Urothelium cell line (cell line): ENCODE results near the gene RARG.
A peak's percentile ranks its signal among the peaks of the same experiment; 100 is the strongest.

Experiments
- DNase-seq: peaks from one replicate; pipeline ENCODE4 v3.0.0; 2011; ENCODE audit warnings: low spot score, mixed read lengths
- FAIRE-seq: peaks from 2 replicates; lab custom pipeline; 2011; peaks lifted over from hg19 to GRCh38; lab: Jason Lieb, UNC

The RARG gene

GRCh38 chr12:53224061-53224896, 7.7 kb downstream of the RARG start:
- DNase-seq (peak; percentile 52), FAIRE-seq (no peak)

DNA sequence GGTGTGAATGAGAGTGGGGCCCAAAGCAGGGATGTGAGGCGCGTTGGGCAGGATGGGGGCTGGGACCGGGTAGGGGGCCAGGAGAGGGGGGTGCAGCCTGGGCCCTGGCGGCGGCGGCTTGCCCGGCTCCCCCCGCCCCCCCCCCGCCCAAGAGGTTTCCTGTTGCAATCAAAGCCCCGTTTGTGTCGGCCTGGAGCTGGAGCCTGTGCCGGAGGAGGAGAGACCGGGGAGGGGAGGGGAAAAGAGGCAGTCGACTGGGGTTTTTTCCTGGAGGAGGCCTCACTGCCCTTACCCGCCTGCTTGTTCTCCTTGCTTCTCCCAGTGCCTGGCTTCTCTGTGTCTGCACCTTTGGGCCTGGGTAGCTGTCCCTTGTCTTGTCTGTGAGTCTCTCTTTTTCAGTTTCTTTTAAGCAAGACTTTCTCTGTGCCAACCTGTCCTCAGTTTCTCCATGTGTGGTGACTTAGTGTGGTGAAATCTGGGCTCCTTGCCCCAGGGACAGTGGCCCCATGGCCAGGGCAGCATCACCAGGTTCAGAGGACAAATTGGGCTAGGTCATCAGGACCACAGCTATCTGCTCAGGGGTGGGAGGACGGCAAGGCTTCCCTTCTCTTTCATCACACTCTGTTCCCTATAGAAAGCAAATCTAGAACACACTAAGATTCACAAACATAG, 8.5 kb downstream of the RARG start:
- FAIRE-seq: no peak

GRCh38 chr12:53222806-53223261, 9.2 kb downstream of the RARG start:
- FAIRE-seq (no peak), DNase-seq (no peak)

More for the DNA sequence above, 8.5 kb downstream of the RARG start:
- DNase-seq: peak; percentile 64

GRCh38 chr12:53222170-53222721, 9.8 kb downstream of the RARG start:
- DNase-seq (no peak), FAIRE-seq (no peak)

- DNase-seq (peak; percentile 78), FAIRE-seq (no peak)
Measured at GRCh38 chr12:53221203-53222080, 10.6 kb downstream of the RARG start.

GRCh38 chr12:53220694-53221202, 11.3 kb downstream of the RARG start:
- no peak for FAIRE-seq
- DNase-seq: peak; percentile 97

DNA sequence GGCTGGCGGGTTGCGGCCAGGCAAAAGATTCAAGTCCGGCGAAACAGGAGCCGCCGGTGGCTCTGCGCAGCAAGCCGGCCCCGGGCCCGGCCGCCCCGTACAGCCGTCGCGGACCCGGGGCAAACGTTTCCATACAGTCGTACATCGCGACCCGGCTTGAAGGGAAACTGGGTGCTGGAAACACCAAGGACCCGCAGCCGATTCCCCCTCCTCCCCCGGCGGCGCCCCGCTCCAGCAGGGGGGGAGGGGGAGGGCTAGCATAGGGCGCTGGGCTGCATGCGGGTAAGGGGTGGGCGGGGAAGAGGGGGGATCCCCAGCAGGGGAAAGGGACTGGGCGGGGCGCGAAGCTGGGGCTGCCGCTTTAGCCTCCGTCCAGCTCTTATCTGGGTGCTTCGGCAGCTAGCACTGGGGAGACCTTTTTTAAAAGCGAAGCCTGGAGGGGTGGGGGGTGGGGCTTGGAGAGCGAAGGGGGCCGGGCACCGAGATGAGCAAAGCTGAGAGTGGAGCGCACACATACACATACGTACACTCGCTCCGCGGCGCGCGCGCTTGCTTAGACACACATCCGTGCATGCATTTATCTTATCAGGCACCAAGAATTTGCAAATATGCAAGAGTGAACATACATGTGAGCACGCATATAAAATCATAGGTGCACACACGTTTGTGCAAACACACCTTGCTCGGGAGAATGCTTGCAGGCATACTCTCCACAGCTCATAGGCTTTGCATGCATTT, 11.9 kb downstream of the RARG start:
- FAIRE-seq (no peak), DNase-seq (peak; percentile 42)

- FAIRE-seq (no peak), DNase-seq (no peak)
Measured at GRCh38 chr12:53219292-53219955, 12.6 kb downstream of the RARG start.

- no peak for FAIRE-seq
- no peak for DNase-seq
Measured at GRCh38 chr12:53218551-53219291, 13.3 kb downstream of the RARG start.

DNA sequence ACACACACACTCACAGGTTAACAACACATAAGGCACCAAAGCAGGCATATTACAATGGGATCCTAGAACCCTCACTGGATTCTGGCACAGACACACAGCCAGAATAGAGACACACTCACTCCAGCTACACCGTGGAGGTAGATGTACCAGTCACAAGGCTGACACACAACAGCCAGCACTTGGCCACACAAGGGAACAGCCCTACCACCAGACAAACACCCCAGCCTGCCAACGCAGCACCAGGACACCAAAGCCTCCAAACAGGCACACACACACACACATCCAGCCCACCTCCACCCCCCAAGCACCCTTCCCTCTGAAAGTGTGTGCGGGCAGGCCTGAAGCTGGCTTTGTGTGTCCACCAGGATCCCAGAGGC, 14.1 kb downstream of the RARG start:
- DNase-seq (no peak), FAIRE-seq (no peak)

- no peak for FAIRE-seq
- no peak for DNase-seq
Measured at GRCh38 chr12:53217051-53217930, 14.7 kb downstream of the RARG start.

DNA sequence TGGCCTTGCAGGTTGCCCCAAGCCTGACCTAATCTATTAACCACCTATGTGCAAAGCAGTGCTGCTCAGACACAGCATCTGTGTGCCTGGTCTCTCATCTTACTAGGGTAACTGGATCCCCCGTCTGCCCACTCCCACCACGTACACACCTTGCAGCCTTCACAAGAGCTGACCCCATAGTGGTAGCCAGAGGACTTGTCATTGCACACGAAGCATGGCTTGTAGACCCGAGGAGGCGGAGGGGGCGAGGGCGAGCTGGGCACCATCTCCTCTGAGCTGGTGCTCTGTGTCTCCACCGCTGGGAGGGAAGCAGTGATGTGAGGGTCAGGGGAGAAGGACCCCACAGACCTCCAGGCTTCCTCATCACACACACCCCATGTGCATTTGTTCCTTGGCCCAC, 16.5 kb downstream of the RARG start:
- DNase-seq: no peak
- no peak for FAIRE-seq

DNA sequence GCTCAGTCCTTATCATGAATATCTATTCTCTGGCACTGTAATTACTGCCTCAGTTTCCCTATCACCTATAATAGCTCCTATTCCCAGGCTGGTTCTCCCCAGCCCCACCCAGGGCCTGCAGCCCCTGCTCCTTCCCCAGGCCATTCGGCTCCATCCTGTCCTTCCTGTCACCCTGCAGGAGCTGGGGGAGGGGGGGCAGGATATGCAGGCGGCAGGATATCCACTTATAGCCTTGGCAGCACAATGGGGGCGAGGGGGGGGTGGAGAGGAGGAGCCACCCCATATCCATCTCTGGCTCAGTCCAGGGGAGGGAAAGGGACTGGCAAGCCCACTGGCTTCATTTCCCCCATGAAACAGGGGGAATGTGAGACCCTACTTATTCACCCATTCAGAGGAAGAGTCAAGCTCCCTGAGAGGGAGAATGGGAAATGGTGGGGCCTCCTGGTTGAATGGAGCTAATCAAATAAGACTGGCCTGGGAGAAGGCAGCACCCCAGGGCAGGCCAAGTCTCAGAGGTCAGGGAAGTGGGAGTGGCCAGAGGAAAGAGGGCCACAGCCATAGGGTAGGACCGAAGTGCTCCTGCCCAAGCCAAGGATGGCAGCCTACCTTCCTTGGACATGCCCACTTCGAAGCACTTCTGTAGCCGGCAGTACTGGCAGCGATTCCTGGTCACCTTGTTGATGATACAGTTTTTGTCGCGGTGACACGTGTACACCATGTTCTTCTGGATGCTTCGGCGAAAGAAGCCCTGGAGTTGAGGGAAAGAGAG, 17.1 kb downstream of the RARG start:
- DNase-seq (no peak), FAIRE-seq (no peak)

DNA sequence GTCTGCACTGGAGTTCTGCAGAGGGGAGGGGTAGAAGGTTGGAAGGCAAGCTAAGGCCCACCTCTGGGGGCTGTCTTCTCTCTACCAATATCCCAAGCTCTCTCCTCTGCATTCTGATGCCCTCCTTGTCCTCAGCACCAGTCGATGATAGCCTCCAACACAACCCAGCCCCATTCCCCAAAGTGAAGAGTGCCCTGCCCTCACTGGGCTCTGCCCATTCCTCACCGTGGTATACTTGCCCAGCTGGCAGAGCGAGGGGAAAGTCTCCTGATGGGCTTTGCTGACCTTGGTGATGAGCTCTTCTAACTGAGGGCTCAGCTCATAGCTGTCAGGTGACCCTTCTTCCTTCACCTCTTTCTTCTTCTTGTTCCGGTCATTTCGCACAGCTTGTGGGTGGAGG, 17.8 kb downstream of the RARG start:
- DNase-seq (no peak), FAIRE-seq (no peak)

- DNase-seq (peak; percentile 79), FAIRE-seq (no peak)
Measured at GRCh38 chr12:53213348-53213747, 18.7 kb downstream of the RARG start.

DNA sequence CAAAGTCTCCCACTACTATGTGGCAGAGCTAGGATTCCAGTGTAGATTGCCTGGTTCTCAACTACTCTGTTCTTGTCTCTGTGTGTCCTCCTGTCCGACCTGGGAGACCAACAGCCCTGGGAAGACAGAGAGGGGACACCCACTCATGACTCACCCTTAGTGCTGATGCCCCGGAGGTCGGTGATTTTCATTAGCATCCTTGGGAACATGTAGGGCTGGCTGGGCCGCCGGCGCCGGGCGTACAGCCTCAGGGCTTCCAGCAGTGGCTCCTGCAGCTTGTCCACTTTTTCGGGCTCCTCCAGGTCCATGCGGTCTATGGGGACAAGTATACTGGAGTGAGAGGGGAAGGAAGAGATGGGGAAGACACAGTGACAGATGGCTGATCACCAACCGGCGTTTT, 19.1 kb downstream of the RARG start:
- no peak for DNase-seq
- no peak for FAIRE-seq
